ENCODE data around the gene BHLHE23.

BHLHE23 gene

DNA sequence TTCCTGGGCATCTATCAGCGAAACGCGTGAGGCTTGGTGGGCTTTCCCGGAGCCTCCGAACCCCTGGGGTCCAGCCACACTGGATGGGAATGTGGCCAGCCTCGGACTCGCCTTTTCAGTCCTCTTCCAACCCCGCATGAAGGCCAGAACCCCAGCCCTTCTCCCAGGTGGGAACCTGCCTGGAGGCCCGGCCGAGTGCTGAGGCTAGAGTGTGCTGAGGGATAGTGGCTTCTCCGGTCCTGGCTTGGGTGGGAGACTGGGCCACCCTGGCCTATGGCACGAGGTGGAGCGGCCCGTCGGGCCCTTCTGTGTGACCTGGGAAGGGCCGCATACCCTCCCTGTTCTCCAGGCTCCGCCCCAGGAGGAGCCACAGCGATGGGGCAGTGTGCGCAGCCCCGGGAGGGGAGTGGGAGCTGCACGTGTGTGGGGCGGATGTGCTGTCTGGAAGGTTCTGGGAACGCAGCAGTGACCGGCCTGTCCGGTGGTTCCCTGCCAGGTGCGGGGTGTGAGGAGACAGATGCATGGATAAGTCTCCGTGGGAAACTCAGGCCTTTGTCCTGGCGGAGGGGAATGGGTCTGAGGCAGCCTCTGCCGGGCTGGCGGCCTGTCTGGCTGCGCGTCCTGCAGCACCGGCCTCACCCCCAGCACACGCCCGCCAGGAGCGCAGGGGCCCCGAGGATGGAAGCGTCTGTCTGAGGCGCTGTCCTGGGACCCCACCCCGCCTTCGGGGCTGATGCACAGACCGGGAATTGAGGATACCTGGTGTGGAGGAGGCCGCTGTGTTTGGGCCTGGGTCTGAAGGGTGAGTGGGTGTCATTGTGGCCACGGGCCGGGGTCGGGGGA, 1.1 kb upstream of the BHLHE23 start:
- FAIRE-seq, result no peak

DNA sequence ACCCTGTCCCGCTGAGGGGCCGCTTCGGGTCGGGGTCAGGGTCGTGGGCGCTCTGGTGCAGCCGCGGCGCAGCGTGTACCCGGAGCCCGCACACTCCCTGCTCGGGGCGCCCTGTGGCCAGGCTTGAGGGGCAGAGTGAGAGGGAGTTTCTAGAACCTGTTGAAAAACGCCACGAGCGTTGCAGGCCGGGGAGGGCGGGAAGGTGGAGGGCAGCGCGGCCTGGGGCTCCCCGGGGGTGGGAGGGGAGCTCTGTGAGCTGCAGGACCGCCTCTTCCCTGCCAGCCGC, 539 bp upstream of the BHLHE23 start:
- no peak for FAIRE-seq

DNA sequence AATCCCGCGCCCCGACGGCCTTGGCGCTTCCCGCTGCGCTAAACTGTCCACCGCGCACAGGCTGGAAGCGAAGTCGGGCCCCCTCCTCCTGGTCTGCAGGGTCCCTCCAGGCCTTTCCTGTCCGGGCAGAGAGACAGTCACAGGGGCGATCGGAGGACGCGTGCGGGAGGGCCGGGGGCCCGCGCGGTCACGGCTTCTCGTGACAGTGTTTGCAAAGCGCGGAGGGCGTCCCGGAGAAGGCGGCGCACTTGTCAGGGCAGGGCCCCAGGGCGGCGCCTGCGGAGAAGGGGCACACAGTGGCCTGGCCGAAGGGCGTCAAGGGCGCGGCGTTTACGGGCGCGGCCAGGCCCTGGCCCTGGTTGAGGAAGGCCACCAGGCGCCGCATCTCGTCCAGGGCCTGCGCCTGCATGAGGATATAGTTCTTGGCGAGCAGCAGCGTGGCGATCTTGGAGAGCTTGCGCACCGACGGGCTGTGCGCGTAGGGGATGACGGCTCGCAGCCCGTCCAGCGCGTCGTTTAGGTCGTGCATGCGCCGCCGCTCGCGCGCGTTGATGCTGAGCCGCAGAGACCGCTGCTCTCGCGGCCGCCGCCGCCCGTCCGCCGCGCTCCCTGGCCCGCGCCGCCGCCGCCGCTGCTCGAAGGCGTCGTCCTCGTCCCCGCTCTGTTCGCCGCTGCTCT, 763 bp downstream of the BHLHE23 start:
- no peak for FAIRE-seq

DNA sequence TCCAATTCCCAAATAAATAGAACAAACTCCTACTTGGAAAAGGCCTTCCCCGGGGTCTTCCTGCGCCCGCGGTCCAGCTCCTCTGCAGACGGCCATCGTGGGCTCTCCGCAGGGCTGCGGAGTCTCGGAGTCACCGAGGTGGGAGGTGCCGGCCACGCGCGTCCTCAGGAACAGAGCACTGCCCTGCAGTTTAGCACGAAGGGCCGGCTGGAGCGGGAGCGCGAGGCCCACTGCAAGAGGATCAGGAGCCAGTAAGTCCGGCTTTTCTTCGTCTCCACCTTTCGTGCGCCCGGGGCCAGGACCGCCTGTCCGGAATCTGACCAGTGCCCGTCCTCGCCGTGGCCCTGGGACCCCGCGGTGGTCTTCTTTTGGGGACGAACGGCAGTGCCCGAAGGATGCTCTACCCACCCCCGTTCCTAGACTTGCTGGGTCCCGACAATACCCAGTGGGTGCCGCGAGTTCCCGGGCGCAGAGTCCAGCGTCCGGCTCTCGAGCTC, 1.4 kb downstream of the BHLHE23 start:
- FAIRE-seq, result no peak

DNA sequence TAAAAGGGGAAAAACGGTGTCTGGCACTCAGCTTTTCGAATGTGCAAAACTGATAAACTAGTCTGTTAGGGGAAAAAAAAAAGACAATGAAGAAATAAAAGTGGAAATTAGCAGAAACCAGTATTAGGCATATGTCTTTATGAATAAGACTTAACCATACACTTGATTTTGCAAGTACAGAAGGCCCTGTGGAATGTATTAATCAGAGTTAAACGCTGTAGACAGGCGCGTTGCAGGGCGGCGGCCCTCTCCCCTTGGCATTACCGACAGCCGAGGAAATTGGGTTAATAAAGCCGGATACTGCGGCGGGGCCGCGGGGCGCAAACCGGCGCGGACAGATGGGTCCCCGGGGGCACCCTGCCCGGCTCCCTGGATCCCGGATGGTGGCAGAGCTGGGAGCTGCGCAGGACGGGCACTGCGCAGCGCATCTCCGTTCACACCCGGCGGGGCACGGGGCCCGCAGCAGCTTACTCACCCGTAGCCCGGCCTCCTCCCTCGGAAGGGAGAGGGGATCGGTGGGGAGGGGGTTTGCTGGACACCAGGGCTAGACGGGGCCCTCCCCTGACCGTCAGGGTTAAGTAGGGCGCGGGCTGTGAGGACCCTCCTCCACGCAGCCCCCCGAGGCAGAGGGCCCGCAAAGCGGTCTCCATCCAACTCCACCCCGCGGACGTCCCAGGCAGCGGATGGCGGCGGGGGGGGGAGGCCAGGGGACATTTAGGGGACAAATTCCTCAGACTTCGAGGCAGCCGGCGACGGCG, 2.0 kb downstream of the BHLHE23 start:
- no peak for FAIRE-seq

DNA sequence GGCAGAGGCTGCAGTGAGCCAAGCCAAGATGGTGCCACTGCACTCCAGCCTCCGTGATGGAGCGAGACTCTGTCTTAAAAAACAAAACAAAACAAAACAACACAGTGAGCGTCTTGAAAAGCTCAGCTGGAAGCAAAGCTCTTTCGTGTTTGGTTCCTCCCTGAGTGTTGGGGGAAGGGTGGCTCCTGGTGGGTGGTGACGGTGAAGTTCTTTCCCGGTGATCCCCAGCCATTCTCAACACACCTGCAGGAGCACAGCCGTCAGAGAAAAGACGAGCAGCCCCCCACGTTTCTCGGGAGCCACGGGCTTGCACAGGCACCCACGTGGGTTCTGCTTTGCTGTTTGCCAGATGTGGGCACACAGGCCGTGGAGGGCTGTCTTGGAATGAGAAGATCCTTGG, 3.2 kb downstream of the BHLHE23 start:
- no peak for FAIRE-seq

DNA sequence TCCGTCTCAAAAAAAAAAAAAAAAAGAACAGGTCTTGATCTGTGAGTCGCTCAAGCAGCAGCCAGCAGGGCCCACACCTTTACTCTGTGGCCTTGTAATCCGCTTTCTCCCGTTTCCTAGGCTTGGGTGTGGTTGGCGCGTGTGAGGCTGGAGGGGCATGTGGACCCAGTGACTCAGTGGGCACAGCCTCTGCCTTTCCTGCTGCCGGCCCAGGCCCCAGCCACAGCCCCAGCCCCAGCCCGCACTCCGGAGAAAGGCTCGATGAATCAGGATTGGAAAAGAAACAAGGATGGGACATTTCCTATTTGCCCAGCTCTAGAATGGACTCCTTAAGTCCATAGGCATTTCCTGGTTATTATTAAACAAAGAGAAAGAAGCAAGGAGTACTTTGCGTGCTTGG, 4.3 kb downstream of the BHLHE23 start:
- FAIRE-seq, result no peak

DNA sequence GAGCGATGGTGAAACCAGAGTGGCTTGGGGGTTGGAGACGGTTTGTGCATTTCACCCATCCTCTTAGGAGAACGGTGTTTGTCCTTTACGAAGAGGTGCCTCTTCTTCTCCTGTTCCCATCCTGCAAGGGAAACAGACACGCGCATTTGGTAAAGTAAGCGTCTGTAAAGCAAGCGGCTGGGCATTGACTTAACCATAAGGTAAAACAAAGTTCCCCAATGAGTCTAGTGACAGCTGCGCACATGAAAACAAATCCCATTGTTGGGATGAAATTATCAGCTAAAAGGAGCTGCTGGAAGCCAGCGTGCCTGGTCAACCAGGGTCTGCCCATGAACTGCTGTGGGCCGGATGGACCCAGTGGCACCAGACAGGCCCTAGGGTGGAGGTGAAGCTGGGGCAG, 5.8 kb downstream of the BHLHE23 start:
- FAIRE-seq, result no peak

DNA sequence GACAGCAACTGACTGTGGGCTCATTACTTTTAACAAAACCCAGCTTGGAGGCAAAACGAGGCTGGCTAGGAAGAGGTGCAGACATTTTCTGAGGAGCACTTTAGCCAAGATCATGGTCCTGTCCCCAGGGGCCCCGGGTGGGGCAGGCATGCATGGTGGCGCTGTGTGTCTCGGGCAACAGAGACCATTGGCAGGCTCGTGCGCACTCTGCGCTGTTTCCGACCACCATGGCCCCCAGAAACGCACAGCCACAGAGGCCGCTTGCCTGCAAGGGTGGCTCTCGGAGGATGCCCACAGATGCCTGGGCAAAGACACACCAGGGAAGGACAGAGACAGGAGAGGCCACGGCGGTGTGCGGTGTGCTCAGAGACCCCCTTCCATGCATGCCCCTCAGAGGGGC, 6.7 kb downstream of the BHLHE23 start:
- FAIRE-seq, result no peak

DNA sequence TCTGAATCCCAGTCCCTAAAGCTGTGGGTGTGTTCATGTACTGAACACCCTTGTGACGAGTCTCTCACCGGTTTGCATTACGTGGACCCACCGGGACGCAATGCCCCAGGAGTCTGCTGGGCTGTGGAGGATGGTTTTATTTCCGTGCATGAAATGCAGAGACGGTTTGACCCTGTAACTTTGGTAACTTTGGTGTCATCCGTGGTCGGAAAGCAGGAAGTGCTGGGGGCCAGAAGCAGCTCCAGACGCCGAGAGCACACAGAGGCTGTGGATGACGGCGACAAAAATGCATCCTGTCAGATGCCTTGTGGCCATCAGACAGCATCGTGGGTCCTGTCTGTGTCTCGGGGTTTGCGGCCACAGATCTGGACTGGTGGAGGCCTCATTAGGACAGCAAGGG, 7.2 kb downstream of the BHLHE23 start:
- no peak for FAIRE-seq

DNA sequence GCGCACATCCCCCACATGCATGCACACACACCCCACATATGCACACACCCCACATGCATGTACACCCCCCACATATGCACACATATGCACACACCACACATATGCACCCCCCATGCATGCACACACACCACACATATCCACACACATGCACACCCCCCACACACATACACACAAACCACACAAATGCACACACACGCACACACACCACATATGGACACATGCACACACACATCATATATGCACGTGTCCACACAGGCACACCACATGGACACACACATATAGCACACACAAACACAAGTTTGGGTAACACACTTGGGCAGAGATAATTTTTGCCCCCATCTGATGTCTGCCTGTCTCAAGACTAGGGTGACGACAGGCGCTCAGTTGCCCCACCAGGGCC, 8.3 kb downstream of the BHLHE23 start:
- no peak for FAIRE-seq

DNA sequence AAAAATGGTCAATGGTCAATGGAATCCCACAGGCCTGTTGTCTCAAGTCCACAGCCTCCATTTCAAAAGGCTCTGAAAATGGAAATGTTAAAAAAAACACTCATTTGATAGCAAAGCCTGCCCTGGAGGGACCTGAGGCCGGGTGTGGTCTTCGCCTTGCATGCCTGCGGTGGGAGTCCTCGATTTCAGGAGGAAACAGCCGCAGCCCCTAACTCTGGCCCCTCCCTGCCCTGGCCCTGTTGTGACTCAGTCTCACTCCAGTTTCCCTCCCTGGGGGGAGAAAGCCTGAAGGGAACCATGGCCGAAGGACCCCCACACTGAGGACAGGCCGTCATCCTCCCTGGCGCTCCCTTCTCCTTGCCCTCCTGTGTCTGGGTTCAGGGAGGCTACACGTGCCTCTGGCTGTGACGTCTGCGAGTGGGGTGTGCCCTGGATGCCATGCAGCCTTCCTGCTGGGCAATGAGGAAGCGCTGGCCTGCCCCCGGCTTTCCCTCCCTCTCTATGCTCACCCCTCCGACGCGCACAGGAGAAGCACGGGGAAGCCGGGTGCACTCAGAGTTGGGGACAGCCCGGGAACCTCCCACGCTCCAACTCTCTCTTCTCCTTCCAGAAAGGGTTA, 9.2 kb downstream of the BHLHE23 start:
- FAIRE-seq, result no peak

DNA sequence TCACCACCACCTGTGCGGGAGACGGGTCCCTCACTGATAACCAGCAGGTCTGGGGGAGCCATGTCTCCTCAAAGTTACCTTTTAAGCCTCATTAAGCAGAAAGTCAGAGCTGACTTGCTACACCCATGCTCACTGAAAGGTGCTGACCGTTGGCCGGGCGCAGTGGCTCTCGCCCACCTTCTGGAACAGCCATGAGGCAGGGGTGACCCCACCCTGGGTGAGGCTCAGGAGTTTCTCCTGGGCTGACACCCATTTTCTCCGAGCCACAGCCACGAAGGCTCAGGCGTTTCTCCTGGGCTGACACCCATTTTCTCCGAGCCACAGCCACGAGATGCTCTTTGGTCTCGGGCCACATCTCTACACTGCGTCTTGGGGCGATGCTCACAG, 10.2 kb downstream of the BHLHE23 start:
- FAIRE-seq, result no peak

DNA sequence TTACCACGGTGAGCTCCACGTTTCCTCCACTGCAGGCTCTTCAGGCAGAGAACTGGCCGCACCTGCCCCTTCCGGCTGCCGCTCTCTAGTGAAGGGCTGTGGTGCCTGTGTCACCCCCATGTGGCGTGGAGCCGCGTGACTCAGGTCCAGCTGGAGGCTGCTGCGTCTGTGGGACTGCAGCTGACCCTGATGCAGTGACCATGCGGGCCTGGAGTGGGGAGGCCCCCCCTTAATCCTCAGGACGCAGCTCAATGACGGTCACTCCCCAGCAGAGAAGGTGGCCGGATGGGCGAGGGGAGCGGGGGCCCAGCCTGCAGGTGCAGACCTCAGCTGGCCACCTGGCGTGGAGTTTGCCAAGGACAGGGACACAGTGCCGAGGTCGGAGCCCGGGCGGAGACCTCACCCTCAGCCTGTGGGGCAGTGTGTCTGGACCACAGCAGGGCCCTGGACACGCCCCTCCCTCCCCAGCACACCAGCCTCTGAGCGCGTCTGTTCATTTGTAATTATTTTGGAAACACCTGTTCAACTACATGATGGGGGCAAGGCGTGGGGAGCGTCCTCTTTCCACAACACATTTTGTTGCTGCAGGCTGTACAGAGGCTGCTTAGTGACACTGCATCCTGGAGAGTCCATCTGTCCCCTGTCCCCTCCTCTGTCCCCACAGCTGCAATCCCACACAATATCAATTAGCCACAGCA, 10.7 kb downstream of the BHLHE23 start:
- no peak for FAIRE-seq

DNA sequence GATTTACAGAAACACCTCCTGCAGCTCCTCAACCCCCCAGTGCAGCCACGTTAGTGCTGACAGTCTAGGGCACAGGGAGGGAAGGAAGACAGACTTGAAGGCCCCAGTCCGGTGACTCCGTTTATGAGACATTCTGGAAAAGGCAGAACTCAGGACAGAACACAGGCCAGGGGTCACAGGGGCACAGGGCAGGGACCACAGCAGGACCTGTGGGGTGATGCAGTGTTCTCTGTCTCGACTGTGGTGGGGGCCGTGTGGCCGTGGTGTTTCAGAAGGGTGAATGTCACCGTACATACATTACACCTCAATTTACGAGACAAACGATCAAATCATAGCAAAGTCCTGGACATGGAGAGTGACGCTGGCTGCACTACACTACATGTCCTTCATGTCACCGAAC, 11.3 kb downstream of the BHLHE23 start:
- FAIRE-seq, result no peak

DNA sequence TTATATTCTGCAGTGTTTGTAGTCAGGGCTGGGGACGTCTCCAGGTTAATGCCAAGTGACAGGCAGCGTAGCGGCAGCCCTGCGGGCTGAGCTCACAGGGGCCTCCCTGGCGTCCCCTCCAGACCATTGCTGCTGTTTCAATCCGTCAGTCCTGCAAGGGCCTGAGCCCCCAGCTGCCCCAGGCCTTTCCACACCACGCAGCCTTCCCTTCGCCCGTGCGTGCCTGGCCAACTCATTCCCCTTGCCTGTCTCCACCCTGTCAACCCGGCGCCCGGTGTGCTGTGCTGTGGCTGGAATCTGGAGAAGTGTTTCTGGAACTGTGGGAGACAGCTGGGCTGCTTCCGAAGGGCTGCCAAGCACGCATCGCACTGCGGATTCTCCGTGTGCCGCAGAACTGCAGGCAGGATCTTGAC, 11.9 kb downstream of the BHLHE23 start:
- FAIRE-seq, result no peak

DNA sequence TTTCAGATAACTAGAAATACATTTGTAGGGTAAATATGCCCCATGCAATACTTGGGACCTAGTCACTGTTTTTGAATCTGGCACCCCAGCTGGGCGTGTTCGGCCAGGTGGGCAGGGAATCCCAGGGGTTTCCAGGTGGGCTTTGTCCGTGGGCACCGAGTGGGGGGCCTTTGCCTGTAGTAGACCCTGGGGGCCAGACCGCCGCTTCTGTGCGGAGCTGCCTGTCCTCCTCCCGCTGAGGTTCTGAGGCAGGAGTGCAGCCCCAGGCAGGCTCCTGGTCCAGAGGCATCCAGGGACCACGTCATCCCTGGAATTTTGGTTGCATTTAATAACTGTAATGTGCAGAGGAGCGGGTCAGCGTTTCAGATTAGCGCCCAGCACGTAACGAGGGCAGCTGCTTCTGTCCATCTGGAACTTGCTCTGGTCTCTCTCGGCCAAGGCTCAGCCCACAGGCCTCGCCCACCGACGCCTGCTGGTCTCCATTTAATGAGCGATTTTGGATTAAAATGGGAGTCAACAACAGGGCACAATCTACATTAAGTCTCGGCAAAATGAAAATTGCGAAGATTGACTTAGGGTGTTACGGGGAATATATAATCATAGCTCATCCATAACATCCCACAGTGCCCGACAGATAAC, 12.8 kb downstream of the BHLHE23 start:
- FAIRE-seq, result no peak

DNA sequence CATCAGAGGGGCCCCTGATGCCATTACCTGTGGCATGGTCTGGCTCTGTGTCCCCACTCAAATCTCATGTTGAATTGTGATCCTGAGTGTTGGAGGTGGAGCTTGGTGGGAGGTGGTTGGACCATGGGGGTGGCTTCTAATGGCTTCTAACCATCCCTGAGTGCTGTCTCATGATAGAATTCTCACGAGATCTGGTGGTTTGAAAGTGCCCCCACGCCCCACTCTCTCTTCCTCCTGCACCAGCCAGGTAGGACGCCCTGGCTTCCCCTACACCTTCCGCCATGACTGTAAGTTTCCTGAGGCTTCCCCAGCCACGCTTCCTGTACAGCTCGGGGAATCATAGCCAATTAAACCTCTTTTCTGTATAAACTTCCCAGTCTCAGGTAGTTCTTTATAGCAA, 14.9 kb downstream of the BHLHE23 start:
- FAIRE-seq, result no peak

DNA sequence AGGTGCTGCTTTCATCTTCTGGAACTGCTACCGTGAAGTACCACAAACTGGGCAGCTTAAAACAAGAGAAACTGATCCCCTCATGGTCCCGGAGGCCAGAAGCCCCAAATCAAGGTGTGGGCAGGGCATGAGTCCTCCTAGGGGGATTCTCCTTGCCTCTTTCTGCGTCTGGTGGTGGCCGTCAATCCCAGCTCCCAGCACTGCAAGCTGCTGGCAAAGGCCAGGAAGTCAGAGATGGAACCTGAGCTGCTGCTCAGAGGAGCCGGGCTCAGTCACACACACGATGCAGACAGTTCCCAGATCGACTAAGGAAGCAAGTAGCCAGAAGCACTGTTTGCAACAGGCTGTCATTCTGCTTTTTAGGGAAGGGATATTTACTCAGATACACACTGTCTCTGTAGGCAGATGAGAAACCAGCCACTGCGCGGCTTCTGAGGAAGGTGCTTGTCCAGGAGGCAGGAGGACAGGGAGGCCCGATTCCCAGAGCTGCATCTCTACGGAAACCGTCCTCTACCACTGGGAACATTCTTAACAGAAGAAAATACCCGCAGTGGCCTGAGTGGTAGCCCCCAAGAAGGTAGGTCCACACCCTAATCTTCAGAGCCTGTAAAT, 15.5 kb downstream of the BHLHE23 start:
- no peak for FAIRE-seq

DNA sequence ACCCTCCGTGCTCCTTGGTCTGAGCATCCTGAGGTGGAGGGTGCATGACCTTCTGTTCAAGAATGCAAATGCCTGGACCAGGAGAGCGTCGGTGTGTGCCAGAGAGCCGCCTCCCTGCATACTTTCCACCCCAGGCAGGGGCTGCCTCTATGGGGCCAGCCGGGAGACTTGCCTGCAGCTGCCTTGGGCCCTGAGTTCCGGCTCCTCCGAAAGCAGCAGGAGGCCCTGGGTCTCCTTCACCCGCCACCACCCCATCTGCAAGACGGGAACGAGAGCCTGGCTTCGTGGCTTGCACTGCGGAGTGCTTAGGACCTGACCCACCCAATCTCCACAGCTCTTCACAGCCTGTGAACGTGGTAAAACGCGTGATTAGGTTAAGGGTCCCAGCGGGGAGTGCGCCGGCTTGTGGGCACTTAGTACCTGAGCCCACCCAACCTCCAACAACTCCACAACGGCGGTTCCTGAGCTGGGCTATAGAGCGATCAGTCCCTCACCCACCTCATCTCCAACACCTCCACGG, 16.4 kb downstream of the BHLHE23 start:
- no peak for FAIRE-seq

DNA sequence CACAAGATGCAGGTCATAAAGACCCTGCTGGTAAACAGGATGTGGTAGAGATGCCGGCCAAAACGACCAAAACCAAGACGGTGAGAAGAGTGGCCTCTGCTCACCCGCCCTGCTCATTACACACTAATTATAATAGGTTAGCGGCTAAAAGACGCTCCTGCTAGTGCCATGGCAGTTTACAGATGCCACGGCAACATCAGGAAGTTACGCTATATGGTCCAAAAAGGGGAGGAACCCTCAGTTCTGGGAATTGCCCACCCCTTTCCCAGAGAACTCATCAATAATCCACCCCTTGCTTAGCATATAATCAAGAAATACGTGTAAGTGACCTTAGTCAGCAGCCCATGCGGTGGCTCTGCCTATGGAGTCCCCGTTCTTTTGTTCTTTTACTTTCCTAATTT, 17.6 kb downstream of the BHLHE23 start:
- no peak for FAIRE-seq

DNA sequence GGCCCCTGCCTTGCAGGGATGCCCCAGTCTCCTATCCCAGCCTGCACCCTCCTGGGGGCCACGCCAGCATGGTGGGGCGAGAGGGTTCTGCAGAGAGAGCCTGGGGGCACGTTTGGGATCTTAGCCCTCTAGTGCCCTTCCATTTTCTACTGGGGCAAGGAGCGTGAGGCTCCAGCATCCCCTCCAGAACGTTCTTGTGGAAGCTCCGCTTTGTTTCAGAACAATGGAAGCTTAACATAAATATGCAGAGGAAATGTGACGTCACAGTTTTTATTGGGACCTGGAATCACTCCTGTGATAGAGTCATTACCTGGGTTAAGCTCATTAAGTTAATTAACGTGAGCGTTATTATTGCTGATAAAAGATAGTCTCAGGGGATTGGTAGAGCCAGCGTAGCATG, 19.6 kb downstream of the BHLHE23 start:
- FAIRE-seq, result no peak

Measured in G401.6 (cell line).